Testis (tissue), 2 donors: ENCODE results near the gene POU6F2.

Experiments
- POLR2A ChIP-seq: fragments of 450-650 bp; IDR thresholded peaks from one replicate; pipeline ENCODE4 v1.6.1; 2017; ENCODE audit warnings: antibody characterized with exemption, mild to moderate bottlenecking, moderate library complexity
- TF ChIP-seq, protein P1 (sequence below), 3 experiments: fragments of 450-650 bp in 2 of 3; fragments of 200-600 bp in 1 of 3; sonication (generic) in 1 of 3; IDR thresholded peaks; one replicate each; pipeline ENCODE4 v1.5.1; 2016 to 2019; ENCODE audit warnings: antibody characterized with exemption in 3 of 3, mild to moderate bottlenecking in 2 of 3, moderate library complexity in 1 of 3

DNA sequence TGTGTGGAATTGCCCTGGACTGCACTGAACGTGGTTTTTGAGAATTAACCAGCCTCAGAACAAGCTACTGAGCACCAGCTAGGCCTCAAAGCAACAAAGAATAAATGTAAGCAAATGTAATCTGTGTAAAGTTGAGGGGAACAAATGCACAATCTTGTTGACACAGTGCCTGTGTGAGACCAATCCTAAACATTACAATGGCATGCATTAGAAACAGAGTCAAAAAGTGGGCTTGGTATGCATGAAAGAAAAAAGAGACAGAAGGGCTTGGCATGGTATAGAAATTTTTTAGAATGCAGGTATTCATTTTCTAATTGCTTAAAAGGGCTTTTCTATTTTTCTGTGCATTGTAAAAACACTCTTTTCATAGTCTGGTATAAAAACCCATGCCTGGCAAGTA, 224.3 kb downstream of the POU6F2 start:
- no peak for TF ChIP-seq POLR2A
- TF ChIP-seq, protein P1, sequence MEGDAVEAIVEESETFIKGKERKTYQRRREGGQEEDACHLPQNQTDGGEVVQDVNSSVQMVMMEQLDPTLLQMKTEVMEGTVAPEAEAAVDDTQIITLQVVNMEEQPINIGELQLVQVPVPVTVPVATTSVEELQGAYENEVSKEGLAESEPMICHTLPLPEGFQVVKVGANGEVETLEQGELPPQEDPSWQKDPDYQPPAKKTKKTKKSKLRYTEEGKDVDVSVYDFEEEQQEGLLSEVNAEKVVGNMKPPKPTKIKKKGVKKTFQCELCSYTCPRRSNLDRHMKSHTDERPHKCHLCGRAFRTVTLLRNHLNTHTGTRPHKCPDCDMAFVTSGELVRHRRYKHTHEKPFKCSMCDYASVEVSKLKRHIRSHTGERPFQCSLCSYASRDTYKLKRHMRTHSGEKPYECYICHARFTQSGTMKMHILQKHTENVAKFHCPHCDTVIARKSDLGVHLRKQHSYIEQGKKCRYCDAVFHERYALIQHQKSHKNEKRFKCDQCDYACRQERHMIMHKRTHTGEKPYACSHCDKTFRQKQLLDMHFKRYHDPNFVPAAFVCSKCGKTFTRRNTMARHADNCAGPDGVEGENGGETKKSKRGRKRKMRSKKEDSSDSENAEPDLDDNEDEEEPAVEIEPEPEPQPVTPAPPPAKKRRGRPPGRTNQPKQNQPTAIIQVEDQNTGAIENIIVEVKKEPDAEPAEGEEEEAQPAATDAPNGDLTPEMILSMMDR (IDR thresholded peaks at IDR 0.05) = no peak
